GM19240 (cell line): ENCODE results near the gene EPN2.

Experiments used
- DNase-seq: peaks from one replicate; pipeline ENCODE4 v3.0.0; 2011; ENCODE audit warnings: low spot score; ENCODE audit not compliant: insufficient read length

EPN2 gene

GRCh38 chr17:19309701-19310100 is 72.5 kb downstream of the EPN2 start:
- no peak for DNase-seq

- no peak for DNase-seq
These were observed 73.0 kb downstream of the EPN2 start for GRCh38 chr17:19310151-19310550.

GRCh38 chr17:19311016-19311415 is 73.8 kb downstream of the EPN2 start:
- DNase-seq: no peak

- no peak for DNase-seq
These were observed 74.5 kb downstream of the EPN2 start for GRCh38 chr17:19311421-19312215.

GRCh38 chr17:19312406-19312805 is 75.2 kb downstream of the EPN2 start:
- no peak for DNase-seq

- no peak for DNase-seq
These were observed 76.0 kb downstream of the EPN2 start for GRCh38 chr17:19313066-19313745.

- no peak for DNase-seq
These were observed 76.8 kb downstream of the EPN2 start for GRCh38 chr17:19313746-19314651.

- no peak for DNase-seq
These were observed 77.9 kb downstream of the EPN2 start for GRCh38 chr17:19315104-19315503.

GRCh38 chr17:19316761-19317358 is 79.7 kb downstream of the EPN2 start:
- no peak for DNase-seq

GRCh38 chr17:19317359-19318095 is 80.4 kb downstream of the EPN2 start:
- no peak for DNase-seq

- DNase-seq: no peak
These were observed 81.4 kb downstream of the EPN2 start for GRCh38 chr17:19318611-19319010.

- no peak for DNase-seq
These were observed 82.8 kb downstream of the EPN2 start for GRCh38 chr17:19319771-19320505.

GRCh38 chr17:19320876-19321275 is 83.7 kb downstream of the EPN2 start:
- DNase-seq: no peak

GRCh38 chr17:19321481-19322128 is 84.4 kb downstream of the EPN2 start:
- no peak for DNase-seq

GRCh38 chr17:19322129-19322505 is 85.0 kb downstream of the EPN2 start:
- DNase-seq: no peak

- DNase-seq: no peak
These were observed 85.7 kb downstream of the EPN2 start for GRCh38 chr17:19322861-19323260.

- no peak for DNase-seq
These were observed 88.4 kb downstream of the EPN2 start for GRCh38 chr17:19325542-19325941.

- DNase-seq: no peak
These were observed 90.0 kb downstream of the EPN2 start for GRCh38 chr17:19327031-19327783.
